ENCODE measurements around the gene LGI1.
"Not testable (repeated sequence)": the region's sequence is repeated elsewhere in the genome, so short reads cannot be mapped to it uniquely, and the experiment has no call there.

Gene LGI1

DNA sequence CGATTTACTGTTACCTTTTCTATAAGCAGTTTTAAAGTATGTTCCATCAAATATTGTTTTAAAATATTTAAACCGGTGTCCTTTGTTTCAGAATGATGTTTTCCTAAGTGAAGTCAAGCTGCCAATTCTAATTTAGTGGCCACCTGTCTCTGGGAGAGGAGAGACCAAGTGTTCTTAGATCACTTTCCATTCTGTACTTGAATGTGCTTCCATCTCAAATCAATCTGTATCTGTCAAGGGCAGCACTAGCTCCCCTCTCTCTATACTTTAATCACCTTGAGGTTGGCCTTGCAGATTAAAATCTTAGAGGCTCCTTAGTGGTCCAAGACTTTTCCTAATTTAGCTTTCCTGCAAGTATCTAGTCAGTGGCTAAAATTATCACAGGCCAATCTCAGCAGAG lies 49.6 kb downstream of the LGI1 start:
- no peak for DNase-seq

DNA sequence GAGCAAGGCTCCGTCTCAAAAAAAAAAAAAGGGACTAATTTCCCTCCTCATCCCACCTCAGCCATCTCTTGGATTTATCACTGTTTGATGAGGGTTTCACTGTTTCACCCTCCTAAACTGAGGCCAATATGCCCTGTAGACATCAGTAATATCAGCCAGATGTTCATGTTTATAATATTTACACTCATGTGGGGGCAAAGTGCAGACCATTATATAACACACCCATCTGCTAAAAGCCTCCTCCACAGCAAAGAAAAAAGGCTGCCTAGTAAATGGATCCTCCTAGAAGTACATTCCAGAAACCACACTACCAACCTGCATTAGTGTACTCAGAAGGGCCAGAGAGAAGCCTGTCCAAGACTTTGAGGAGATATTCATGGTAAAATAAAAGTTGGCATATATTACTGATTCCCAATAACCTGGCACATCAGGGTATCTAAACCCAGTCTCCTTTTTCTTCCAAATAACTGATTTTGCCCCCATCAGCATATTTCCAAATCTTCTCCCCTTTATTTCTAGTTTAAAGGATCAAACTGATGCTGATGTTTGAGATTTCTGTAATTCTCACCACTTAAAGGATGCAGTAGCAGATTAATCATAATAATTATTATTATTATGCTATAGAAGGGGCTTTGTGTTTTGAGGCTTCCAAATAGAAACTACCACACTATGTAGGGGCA lies 55.1 kb downstream of the LGI1 start:
- DNase-seq = no peak

DNA sequence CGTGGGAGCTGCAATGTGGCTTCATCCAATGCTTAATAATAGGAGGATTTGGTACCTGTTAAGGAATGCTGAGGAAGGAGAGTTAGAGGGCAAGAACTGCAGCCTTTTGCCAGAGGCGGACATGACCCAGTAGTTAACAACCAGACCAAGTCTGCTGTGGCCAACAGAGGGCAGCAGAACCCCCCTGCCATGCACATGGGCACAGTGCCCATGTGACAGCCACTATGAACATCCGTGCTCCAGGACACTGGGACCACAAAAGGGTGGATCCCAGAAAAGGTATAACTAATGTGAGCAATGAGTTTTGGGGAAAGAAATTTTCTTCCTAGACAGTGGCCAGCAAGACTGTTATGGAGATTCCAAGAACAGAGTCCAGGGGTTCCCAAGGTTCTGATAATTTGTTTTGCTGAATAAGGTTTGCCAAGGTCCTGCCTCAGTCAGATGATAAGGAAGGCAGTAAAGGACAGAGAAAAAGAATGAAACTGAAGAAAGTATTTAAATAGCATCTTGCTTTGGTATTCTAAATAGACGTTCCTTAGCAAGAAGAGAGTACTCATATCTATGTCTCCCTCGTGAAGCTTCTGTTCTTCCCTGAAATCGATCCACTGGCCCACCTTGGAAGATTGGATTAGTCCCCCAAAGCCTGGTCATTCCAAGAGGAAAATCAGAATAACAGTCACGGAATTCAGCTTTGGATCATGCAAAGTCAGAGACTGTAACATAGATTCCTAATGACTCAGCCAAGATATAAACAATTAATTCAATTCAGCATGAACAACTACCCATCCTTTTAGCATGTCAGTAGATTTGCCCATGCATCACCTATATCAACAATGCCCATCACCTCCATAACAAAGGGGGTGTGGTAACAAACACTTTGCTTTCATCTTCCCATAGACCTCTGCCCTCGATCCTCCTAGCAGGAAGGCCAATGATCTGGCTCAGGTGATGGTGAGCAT lies 56.0 kb downstream of the LGI1 start:
- no peak for DNase-seq

DNA sequence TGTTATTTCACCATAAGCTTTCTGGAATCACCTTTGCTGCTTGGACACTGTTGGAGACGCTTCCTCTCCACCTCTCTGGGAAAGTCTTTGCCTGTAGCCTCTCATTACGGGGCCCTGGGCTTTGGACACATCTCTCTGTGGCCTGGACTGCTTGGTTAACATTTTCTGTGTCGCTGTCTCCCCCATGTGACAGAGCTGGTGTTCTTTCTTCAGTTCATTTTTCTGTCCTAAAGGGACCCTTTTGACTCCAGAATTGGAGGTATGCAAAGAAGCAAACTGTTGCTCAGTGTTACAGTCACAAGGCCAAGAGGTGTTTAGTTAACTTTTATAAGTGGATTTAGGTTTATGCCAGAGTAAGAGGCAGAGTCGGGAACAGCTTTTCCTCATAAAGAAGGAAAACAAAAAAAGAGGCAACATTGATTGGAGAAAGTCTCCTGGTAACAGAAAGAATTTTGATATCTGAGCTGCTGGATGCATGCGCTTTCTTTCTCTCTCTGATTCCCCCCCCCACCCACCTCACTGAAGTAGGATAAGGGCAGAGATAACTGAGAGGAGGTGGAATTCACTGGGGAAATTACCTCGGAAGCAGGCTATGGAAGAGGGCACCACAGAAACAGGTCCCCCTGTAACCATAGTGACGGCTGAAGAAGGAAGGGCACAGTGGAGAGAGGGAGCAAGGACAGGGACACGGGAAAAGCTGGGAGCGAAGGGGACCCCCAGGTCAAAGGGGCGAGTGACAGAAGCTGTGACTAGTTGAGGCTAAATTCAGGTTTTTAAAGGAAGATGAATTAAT lies 57.8 kb downstream of the LGI1 start:
- no peak for DNase-seq

DNA sequence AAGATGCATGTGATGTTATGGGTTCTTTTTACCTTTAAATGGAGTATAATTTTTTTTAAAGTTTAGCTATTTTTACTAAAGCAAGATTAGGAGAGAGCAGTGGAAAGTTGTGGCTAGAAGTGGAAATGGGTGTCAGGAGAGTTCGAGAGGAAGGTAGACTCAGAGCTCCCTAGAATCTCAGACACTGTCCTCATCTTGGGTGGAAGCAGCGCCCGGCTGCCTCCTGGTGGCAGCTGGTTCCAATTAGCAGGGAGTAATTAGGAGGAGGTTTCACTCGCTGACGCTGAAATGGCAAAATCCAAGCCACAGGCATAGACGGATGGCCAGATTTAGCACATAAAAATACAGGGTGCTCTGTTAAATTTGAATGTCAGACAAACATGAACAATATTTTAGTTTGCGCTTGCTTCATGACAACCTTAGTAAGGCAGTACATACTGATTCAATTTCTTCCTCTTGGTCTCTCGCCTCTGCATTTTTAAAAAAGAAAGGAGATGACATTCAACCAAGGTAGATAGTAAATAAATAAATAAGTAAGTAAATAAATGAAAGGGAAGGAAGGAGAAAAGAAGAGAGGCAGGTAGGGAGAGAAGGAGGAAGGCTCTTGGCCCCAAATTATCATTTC lies 58.5 kb downstream of the LGI1 start:
- DNase-seq = no peak

DNA sequence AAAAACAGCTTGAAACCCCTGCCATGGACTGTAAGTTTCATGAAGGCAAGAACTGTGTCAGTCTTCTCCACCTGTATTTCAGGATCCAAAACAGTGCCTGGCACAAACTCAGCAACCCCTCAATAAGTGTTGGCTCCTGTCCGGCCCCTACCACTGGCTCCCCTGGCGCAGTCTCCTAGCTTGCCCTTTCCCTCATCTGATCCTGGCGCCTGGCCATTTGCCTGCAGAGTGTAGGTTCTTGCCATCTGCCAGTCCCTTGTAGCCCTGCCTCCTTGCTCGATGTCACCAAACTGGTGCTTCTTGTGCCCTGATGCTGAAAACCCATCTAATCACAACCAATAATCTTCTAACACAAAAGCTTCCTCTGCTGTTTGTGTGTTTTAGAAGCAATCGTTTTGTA lies 60.4 kb downstream of the LGI1 start:
- DNase-seq = no peak

DNA sequence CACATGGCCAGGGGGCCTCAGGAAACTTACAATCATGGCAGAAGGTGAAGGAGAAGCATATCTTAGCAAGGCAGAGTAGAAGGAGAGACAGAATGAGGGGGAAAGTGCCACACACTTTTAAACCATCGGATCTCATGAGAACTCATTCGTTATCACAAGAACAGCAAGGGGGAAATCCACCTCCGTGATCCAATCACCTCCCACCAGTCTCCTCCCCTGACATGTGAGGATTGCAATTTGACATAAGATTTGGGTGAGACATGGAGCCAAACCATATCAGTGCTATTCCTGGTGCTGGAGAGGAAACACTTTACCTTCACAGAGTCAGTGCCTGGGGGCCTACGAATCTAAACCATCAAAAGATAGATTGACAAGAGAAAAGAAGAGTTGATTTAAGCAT lies 61.8 kb downstream of the LGI1 start:
- no peak for DNase-seq

DNA sequence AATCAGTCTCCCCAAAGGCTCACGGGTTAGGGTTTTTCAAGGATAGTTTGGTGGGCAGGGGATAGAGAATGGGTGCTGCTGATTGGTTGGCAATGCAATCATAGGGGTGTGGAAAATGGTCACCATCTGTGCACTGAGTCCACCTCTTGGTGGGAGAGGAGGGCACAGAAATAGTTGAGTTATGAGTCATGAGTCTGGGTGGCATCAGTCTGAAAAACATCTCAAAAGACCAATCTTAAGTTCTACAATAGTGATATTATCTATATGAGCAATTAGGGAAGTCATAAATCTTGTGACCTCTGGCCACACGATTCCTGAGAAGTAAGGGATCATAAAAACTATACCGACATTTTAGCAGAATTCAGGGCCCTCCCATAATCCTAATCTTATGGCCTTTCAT lies 62.7 kb downstream of the LGI1 start:
- DNase-seq = no peak

DNA sequence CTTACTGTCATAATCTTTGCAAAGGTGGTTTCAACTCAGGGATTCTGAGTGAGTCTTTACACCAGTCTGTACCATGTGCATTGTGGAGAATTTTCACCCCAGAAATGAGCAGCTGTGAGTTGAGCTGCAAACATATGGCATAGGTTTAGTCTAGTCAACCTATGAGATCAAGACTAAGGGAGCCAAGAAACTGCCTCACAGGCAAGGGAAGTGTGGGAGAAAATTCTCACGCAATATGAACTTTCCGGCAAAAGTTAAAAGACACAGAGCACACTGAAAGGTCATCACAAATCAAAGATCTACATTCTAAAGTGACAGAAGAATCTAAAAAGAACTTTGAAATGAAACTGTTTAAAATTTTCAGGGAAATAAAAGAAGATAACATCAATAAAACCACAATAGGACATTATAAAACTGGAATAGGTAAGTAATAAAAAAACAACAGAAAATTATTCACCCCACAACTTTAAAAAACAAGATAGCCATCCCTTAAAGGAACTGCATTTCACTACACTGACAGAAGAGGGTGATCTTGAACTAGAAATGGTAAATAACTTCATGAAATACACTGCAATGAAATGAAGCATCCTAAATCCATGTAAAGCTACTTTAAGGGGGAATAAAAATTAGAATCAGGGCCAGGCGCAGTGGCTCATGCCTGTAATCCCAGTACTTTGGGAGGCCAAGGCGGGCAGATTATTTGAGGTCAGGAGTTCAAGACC lies 63.5 kb downstream of the LGI1 start:
- no peak for DNase-seq

DNA sequence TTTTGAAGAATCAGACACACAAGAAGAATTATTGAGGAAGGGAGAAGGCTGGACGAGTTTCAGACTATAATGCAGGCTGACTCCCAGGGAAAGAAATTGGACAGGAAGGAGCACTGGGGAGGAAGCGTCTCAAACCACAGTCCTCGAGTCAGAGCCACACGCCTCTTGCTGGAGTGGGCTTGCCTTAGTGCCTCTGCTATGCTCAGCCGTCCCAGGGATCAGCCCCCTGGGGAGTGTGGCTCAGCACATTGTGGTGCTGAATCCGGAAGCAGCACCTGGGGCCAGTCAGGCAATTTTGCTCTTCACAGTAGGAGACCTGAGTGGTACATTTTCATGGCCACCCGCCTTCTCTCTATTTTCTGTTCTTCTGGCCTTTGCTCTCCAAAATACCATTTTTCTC lies 68.6 kb downstream of the LGI1 start:
- DNase-seq = no peak

DNA sequence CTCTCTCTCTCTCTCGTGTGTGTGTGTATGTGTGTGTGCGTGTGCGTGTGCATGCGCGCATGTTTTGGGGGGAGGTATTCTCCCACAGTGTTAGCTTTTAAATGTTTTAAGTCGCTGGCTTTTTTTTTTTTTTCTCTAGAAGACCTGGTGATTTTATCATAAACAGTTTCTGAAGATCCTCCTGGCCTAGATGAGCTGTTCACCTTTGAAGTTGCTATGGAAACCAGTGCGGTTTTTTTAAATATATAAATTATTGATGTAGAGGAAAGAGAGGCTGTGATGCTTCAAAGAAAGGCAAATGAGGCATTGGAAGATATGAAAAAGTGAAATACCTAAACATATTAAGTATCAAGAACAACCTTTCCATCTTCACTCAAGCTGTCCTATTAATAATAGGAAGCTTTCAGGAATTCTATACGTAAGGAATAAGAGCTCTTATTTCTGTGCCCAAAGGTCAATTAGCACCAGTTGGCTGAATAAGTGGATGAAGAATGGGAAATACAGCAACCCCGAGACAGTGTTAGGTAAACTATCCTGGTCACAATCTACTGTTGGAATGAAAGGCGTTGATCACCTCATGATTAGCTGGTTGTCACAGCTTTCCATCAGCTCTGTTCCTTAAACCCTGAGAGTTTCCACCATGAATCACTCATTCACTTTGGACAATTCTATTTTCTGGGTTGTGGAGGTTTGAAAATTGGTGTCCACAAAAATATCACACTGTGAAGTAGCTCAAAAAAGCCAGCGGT lies 69.5 kb downstream of the LGI1 start:
- no peak for DNase-seq

DNA sequence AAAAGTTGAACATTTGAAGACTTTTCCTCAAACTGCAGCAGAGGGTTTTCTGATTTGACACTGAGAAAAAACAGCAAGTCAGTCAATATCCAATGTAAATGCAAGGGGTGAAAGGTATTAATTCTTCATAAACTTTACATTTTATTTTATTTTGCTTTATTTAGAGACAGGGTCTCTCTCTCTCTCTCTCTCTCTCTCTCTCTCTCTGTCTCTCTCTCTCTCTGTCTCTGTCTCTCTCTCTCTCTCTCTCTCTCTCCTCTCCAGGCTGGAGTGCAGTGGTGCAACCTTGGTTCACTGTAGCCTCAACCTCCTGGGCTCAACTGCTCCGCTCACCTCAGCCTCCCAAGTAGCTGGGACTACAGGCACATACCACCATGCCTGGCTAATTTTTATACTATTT lies 73.3 kb downstream of the LGI1 start:
- DNase-seq = not testable (repeated sequence)

DNA sequence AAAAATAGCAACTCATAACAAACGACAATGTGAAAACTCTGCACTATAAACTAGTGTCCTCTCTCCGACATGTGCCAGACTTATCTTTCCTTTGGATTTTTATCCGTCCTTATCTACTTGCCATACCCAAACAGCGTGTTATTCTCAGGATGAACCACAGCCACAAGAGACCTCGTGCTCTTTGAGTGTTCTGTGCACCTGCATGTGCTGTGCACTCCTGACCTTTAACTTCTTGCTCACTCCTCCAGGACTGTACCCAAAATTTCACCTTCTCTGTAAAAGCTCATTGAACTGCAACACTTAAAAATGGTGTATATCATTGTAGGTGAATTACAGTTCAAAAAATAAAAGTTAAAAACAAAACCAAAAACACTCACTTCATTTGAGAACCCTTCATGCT lies 78.0 kb downstream of the LGI1 start:
- DNase-seq = no peak

DNA sequence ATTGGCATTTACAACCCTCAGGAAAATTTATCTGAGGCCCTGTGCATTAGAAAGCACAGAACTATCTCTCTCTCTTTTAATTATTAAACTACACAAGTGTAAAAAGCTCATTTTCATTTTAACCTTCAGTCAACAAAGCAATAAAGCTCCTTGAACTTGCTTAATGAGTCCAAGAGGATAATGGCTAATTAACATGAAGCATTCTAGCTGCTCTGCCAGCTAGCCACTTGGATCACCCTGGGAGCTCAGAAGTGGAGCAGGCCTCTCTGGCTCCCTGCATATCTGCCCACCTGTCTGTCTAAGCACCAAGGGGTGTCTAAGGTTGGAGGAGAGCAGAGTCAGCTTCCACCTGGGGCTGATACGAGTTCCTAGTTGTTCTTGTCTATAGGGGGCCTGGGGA lies 80.1 kb downstream of the LGI1 start:
- no peak for DNase-seq

DNA sequence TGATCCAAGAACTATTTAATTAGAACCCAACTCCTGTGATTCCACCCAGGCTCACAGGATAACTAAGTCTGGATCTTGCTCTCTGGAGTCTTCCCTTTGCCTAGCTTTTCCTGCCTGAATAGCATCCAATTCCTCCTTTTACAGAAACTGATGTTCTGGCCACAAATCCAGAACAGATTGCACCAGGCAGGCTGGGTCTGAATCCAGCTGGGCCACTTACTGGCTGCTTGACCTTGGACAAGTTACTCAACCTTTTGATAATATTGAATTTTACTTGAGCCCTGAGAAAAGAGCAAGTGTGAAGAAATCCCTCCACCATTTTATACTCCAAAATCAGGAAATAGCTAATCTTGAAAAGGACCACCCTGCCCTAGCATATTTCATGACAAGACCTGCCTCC lies 80.5 kb downstream of the LGI1 start:
- no peak for DNase-seq

DNA sequence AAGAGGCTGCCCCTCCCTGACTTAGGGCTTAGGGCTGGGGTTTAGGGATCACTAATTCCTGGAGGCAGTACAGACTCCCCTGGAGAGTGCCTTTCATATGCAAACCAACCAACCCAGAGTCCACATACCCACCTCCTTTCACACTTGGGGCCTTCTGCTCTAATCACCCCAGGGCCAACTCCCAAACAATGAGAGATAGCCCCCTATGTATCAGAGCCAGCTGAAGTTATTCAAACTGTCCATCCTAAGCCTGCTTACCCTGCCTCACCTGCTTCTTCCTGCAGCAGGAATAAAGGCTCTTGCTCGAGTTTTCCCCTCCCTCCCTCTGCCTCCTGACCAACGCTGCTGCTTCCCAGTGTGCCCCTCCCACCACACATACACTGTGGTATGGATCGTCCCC lies 84.2 kb downstream of the LGI1 start:
- DNase-seq = no peak

DNA sequence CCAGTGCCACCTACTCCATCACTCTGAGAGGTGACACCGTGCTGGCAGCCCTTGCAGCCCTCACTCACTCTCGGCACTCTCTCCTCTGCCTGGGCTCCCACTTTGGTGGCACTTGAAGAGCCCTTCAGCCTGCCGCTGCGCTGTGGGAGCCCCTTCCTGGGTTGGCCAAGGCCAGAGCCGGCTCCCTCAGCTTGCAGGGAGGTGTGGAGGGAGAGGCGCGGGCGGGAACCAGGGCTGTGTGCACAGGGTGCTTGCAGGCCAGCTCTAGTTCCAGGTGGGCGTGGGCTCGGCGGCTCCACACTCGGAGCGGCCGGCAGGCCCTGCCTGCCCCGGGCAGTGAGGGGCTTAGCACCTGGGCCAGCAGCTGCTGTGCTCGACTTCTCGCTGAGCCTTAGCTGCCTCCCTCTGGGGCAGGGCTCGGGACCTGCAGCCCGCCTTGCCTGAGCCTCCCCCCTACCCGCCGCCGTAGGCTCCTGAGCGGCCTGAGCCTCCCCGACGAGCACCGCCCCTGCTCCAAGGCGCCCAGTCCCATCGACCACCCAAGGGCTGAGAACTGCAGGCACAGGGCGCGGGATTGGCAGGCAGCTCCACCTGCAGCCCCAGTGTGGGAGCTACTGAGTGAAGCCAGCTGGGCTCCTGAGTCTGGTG lies 87.4 kb downstream of the LGI1 start:
- no peak for DNase-seq

Data from NCI-H2029 treated with DMSO at 0.1 percent for 48 hours (cell line).